Breast epithelium (tissue), 4 donors: ENCODE results near the gene CAMK4. TPM values are rescaled to one million over a fixed set of nuclear protein-coding genes. Genes with fewer than 3 reads are reported as not detected.

Source experiments
- DNase-seq, 2 donors: peaks; one replicate each; pipeline ENCODE4 v3.0.0-alpha.2; 2019; ENCODE audit warnings: low spot score in 2 of 2
- H3K27ac ChIP-seq, 2 donors: fragments of 200-600 bp; sonication (generic) in 1 of 2; one replicate each; pipeline ENCODE4 v1.5.1; 2016 to 2019; ENCODE audit warnings: mild to moderate bottlenecking in 1 of 2
- H3K27me3 ChIP-seq, 2 donors: fragments of 200-600 bp; sonication (generic) in 1 of 2; one replicate each; pipeline versions ENCODE4 v1.5.1 to v1.6.0; 2017 to 2019; ENCODE audit warnings: control low read depth in 1 of 2, mild to moderate bottlenecking in 1 of 2
- H3K36me3 ChIP-seq: fragments of 200-600 bp; one replicate; pipeline ENCODE4 v1.5.1; 2019
- H3K4me1 ChIP-seq, 2 donors: fragments of 200-600 bp; sonication (generic); one replicate each; pipeline ENCODE4 v1.5.1; 2016 to 2019; ENCODE audit warnings: control low read depth in 1 of 2
- H3K4me3 ChIP-seq, 3 donors: fragments of 200-600 bp; sonication (generic); 1 replicate in 2 of 3; 2 replicates in 1 of 3; pipeline ENCODE4 v1.5.1; 2016 to 2019; ENCODE audit warnings: mild to moderate bottlenecking in 3 of 3, moderate library complexity in 2 of 3
- H3K9me3 ChIP-seq, 2 donors: fragments of 200-600 bp; sonication (generic) in 1 of 2; one replicate each; pipeline ENCODE4 v1.5.1; 2016 to 2019; ENCODE audit warnings: control low read depth in 1 of 2
- CTCF ChIP-seq, 3 donors: fragments of 450-650 bp; IDR thresholded peaks; one replicate each; pipeline ENCODE4 v1.5.1; 2016 to 2017; ENCODE audit warnings: antibody characterized with exemption in 3 of 3, mild to moderate bottlenecking in 3 of 3, moderate library complexity in 3 of 3
- POLR2A ChIP-seq: fragments of 450-650 bp; IDR thresholded peaks from one replicate; pipeline ENCODE4 v1.6.1; 2016; ENCODE audit warnings: antibody characterized with exemption, mild to moderate bottlenecking, moderate library complexity
- POLR2AphosphoS5 ChIP-seq, 3 donors: sonication (generic); formaldehyde crosslinking; IDR thresholded peaks; one replicate each; pipeline ENCODE4 v1.6.1; 2017; ENCODE audit warnings: antibody characterized with exemption in 3 of 3
- intact Hi-C: fragments of 100-400 bp; cut with DNase I; formaldehyde crosslinking; loops from one replicate; pipeline ENCODE4 v1.15.1; 2023; ENCODE audit warnings: low total_unique reads
- total RNA-seq, 3 donors: library from RNA; depleted of rRNA; stranded (reverse); fragments of >200 nt; gene quantifications; one replicate each; pipeline ENCODE4 v1.1.0, GENCODE V29; 2016

CAMK4 gene
- total RNA-seq, 3 donors from 2014 or later = 0.98 to 1.5 (median 1.4) TPM

GRCh38 chr5:111233052-111233374 is 8.8 kb downstream of the CAMK4 start:
- intact Hi-C loops = no loop called here
- H3K4me3 ChIP-seq = no peak overlapping the region
- TF ChIP-seq POLR2AphosphoS5 (IDR thresholded peaks at IDR 0.05) (no peak), POLR2A (no peak), CTCF (IDR thresholded peaks at IDR 0.05) (no peak)

DNA sequence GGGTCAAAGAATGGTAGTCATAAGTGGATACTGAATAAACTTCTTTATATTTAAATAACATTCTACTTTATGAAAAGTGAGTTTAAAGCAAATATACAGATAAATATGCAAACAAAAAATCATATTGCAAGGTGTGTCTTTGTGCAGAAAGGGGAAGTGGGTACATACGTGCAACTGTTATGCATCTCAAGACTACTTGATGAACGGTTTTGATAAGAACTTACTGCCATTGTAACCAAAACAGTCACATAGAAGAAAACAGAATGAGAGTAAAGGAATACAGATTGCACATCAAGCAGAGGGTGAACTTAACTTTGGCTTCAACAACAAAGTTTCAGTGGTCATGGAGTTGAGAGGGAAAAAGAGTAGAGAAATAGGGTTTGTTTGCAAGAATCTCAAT is 9.9 kb downstream of the CAMK4 start:
- H3K27me3 ChIP-seq = no peaks in the 10 kb centered on the region
- H3K36me3 ChIP-seq = no peaks in the 10 kb centered on the region
- H3K4me3 ChIP-seq = no peak overlapping the region
- intact Hi-C loops = no loop called here
- TF ChIP-seq CTCF (IDR thresholded peaks at IDR 0.05) = no peak
- no peak for TF ChIP-seq POLR2A
- TF ChIP-seq POLR2AphosphoS5 (IDR thresholded peaks at IDR 0.05) = no peak
- H3K4me1 ChIP-seq = no peaks in the 10 kb centered on the region
- no peaks in the 10 kb centered on the region for H3K9me3 ChIP-seq
- DNase-seq = no peak
- H3K27ac ChIP-seq = no peak overlapping the region

More at GRCh38 chr5:111233052-111233374, 8.8 kb downstream of the CAMK4 start:
- no peak overlapping the region for H3K27ac ChIP-seq
- H3K36me3 ChIP-seq = no peaks in the 10 kb centered on the region
- no peak for DNase-seq
- H3K4me1 ChIP-seq = no peaks in the 10 kb centered on the region
- no peaks in the 10 kb centered on the region for H3K9me3 ChIP-seq
- no peaks in the 10 kb centered on the region for H3K27me3 ChIP-seq

DNA sequence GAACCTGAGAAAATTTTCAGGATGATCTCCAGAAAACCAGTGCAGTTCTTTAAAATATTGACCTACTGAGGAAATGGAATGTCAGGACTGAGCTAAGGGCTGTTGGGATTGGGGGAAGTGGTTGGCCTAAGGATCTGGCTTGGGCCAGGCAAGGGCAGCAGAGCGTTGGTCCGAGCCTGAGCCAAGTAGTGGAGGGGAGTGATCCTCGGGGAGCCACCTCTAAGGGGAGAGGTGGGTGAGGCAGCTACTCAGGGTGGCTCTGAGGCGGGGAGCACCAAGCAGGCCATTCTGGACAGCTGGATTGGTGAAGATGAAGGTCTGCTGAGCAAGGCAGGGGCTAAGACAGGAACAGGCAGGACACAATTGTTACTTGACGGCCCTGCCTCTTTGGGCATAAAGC is 11.5 kb downstream of the CAMK4 start:
- intact Hi-C loops = no loop called here
- H3K9me3 ChIP-seq = no peaks in the 10 kb centered on the region
- H3K4me3 ChIP-seq = no peak overlapping the region
- H3K27me3 ChIP-seq = no peaks in the 10 kb centered on the region
- no peak for DNase-seq
- no peak for TF ChIP-seq CTCF (IDR thresholded peaks at IDR 0.05)
- no peak for TF ChIP-seq POLR2A
- H3K4me1 ChIP-seq = no peaks in the 10 kb centered on the region
- no peaks in the 10 kb centered on the region for H3K36me3 ChIP-seq
- no peak overlapping the region for H3K27ac ChIP-seq

- H3K4me3 ChIP-seq = no peak overlapping the region
- no peaks in the 10 kb centered on the region for H3K9me3 ChIP-seq
- no peak for TF ChIP-seq CTCF (IDR thresholded peaks at IDR 0.05)
- no peak for TF ChIP-seq POLR2AphosphoS5 (IDR thresholded peaks at IDR 0.05)
- TF ChIP-seq POLR2A = no peak
- H3K36me3 ChIP-seq = no peaks in the 10 kb centered on the region
- no peak for DNase-seq
- H3K27me3 ChIP-seq = no peaks in the 10 kb centered on the region
- H3K4me1 ChIP-seq = no peaks in the 10 kb centered on the region
- intact Hi-C loops = no loop called here
- H3K27ac ChIP-seq = no peak overlapping the region
These were observed 12.2 kb downstream of the CAMK4 start for GRCh38 chr5:111236348-111236747.

- no peak overlapping the region for H3K27ac ChIP-seq
- H3K27me3 ChIP-seq = no peaks in the 10 kb centered on the region
- intact Hi-C loops = no loop called here
- no peak for TF ChIP-seq POLR2A
- no peak for TF ChIP-seq CTCF (IDR thresholded peaks at IDR 0.05)
- TF ChIP-seq POLR2AphosphoS5 (IDR thresholded peaks at IDR 0.05) = no peak
- no peaks in the 10 kb centered on the region for H3K4me1 ChIP-seq
- no peak for DNase-seq
- no peak overlapping the region for H3K4me3 ChIP-seq
- H3K36me3 ChIP-seq = no peaks in the 10 kb centered on the region
- no peaks in the 10 kb centered on the region for H3K9me3 ChIP-seq
These were observed 12.8 kb downstream of the CAMK4 start for GRCh38 chr5:111236995-111237394.
